HEK293T (cell line): ENCODE measurements around the gene MMADHC.

Source experiments
- BHLHE40 ChIP-seq: fragments of 450-650 bp; IDR thresholded peaks from 2 replicates; pipeline ENCODE4 v1.6.1; 2016; ENCODE audit warnings: mild to moderate bottlenecking, moderate library complexity, borderline replicate concordance
- ELF4 ChIP-seq: fragments of 450-650 bp; IDR thresholded peaks from 2 replicates; pipeline ENCODE4 v1.6.1; 2017; ENCODE audit warnings: antibody characterized with exemption
- NFRKB ChIP-seq: fragments of 450-650 bp; IDR thresholded peaks from 2 replicates; pipeline ENCODE4 v1.6.1; 2016; ENCODE audit warnings: mild to moderate bottlenecking, moderate library complexity
- SUZ12 ChIP-seq: fragments of 450-650 bp; IDR thresholded peaks from 2 replicates; pipeline ENCODE4 v1.6.1; 2016; ENCODE audit warnings: mild to moderate bottlenecking

DNA sequence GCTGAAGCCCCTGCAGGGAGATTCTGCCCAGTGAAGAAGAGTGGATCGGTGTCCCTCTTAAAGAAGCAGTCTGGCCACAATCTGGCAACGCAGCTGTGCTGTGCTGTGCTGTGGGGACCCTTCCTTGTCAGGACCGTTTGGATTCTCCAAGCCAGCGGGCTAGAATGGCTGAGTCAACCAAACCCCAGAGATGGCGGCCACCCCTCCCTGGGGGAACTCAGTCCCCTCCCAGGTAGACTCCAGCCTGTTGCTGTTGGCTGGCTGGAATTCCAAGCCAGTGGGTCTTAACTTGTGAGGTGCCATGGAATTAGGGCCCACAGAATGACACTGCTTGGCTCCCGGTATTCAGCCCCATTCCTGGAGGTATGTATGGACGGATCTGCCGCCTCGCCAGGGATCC, 62.3 kb downstream of the MMADHC start:
- TF ChIP-seq NFRKB (no peak), ELF4 (no peak), SUZ12 (no peak), BHLHE40 (no peak)
